Measurements from ENCODE around the gene CACNA1D. TPM values are rescaled to one million over a fixed set of nuclear protein-coding genes. Genes with fewer than 3 reads are reported as not detected.

The CACNA1D gene
- total RNA-seq, 4 donors from 2014 or later: 5.7 to 38.2 (median 20.0) TPM

DNA sequence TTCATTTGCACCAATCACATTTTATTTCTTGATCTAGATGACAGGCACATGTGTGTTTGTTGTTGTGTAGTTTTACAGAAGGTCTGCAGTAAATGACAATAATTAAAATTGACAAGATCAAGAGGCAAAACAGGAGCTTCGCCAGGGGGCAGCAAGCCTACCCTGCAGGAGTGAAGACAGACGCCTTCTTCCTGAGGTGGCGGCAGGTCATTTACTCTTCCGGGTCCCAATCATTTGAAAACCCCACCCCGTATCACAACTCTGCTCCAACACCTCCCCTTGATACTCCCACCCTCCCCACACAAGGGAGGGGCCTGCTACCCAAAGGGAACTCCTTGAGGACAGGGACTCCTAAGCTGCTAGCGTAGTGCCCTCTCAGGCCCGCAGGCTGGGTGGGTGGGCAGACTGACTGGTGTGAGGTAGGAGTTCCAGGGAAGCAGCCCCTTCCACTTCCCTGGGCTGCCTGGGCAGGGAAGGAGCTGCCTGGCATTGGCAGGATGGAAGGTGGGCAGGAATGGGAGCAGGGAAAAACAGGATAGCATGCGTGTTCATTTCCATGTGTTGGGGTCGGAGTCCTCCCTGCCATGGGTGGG is 338.7 kb downstream of the CACNA1D start:
- Histone ChIP-seq H3K4me3 (no peak overlapping the region), H3K9me3 (no peaks in the 10 kb centered on the region), H3K27ac (no peak overlapping the region), H3K36me3 (no peaks in the 10 kb centered on the region), H3K27me3 (no peaks in the 10 kb centered on the region), H3K4me1 (no peaks in the 10 kb centered on the region)
- no peak for DNase-seq (ENCODE audit: low spot score in 2 of 2)
- TF ChIP-seq EP300 (IDR thresholded peaks at IDR 0.05) (no peak), POLR2A (IDR thresholded peaks at IDR 0.05) (no peak)
- TF ChIP-seq, protein P1, sequence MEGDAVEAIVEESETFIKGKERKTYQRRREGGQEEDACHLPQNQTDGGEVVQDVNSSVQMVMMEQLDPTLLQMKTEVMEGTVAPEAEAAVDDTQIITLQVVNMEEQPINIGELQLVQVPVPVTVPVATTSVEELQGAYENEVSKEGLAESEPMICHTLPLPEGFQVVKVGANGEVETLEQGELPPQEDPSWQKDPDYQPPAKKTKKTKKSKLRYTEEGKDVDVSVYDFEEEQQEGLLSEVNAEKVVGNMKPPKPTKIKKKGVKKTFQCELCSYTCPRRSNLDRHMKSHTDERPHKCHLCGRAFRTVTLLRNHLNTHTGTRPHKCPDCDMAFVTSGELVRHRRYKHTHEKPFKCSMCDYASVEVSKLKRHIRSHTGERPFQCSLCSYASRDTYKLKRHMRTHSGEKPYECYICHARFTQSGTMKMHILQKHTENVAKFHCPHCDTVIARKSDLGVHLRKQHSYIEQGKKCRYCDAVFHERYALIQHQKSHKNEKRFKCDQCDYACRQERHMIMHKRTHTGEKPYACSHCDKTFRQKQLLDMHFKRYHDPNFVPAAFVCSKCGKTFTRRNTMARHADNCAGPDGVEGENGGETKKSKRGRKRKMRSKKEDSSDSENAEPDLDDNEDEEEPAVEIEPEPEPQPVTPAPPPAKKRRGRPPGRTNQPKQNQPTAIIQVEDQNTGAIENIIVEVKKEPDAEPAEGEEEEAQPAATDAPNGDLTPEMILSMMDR (IDR thresholded peaks at IDR 0.05): no peak
- 82 to 83% methylated on average over 9 of the region's 9 CpGs for WGBS, 2 donors

DNA sequence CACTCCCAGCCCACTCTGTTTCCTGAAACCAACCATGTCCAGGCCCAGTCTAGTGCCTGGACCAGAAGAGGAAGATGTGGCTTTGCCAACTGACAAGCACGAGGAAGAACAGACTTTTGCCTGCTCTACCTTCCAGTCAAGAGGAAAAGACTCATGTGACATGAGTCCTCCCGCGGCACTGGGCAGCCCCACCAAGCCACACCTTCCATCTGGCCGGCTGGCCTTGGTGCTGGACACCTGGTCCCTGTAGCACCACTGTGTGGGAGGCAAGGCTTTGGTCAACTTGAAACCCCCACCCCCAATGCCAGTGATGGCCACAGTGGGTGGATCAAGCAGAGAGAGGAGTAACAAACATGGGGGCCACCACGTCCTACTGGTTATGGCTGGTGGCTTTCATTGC is 339.3 kb downstream of the CACNA1D start:
- Histone ChIP-seq H3K27me3 (no peaks in the 10 kb centered on the region), H3K4me1 (no peaks in the 10 kb centered on the region), H3K4me3 (no peak overlapping the region), H3K9me3 (no peaks in the 10 kb centered on the region), H3K27ac (no peak overlapping the region), H3K36me3 (peaks cover 0 to under 1% (median 0%) of the 10 kb centered on the region in 3 donors)
- WGBS, 2 donors: 83 to 96% methylated on average over 5 of the region's 5 CpGs
- DNase-seq (ENCODE audit: low spot score in 2 of 2): no peak
- TF ChIP-seq, protein P1 (IDR thresholded peaks at IDR 0.05): no peak
- TF ChIP-seq EP300 (IDR thresholded peaks at IDR 0.05): no peak
- TF ChIP-seq POLR2A (IDR thresholded peaks at IDR 0.05): no peak

DNA sequence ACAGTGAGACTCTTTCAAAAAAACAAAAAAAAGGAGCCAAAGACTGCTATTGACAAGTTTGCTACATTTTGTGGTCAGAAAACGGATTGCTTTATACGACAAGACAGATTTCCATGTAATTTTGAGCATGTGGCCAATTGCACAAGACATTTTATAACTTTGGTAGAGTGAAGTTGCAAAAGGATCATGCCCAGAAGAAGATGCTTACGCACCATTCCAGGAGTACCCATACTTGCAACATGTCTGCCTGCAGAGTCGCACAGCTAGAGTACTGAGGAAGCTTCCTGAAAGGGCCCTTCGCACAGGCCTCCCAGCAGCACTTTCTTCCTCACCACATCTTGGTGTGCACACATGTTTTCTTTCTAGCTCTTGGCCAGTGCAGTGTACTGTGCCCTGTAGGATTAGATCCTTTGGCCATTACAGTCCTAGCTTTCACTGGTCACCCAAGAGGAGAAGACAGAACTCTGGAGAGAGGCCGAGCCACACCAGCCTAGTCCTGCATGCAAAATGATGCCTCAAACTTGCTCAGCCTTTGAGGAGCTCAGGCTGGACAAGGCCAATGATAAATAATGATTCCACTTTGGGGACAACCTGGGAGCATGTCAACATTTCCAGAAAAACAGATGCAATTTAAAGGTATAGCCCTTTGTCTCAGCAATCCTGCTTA is 340.2 kb downstream of the CACNA1D start:
- H3K4me1 ChIP-seq: no peaks in the 10 kb centered on the region
- no peak for DNase-seq (ENCODE audit: low spot score in 2 of 2)
- H3K27me3 ChIP-seq: no peaks in the 10 kb centered on the region
- WGBS, 2 donors: 87 to 95% methylated on average over 6 of the region's 6 CpGs
- TF ChIP-seq POLR2A (IDR thresholded peaks at IDR 0.05): no peak
- no peak for TF ChIP-seq EP300 (IDR thresholded peaks at IDR 0.05)
- TF ChIP-seq, protein P1 (IDR thresholded peaks at IDR 0.05): no peak
- no peaks in the 10 kb centered on the region for H3K9me3 ChIP-seq
- peaks cover 0 to 5% (median 0%) of the 10 kb centered on the region in 3 donors for H3K36me3 ChIP-seq
- H3K27ac ChIP-seq: no peak overlapping the region
- H3K4me3 ChIP-seq: no peak overlapping the region

DNA sequence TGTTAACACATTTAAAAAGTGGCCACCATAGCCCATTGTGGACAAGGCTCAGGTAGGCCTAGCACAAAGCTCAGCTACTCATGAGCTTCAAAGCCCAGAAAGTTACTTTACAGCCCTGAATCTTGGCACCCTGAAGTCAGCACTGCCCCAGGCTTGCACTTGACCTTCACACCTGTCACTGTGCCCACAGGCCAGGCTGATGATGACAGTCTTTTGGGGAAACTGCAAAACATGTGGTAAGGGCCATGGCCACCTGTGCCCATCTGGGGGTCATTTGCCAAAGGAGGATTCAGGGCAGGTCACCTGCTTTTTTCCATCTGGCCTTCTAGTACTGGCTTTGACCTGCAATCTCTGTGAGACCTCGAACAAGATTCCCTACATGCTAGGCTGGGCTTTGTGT is 340.8 kb downstream of the CACNA1D start:
- 89 to 100% methylated on average over 1 of the region's 1 CpG for WGBS, 2 donors

More for the DNA sequence above, 340.8 kb downstream of the CACNA1D start:
- no peak overlapping the region for H3K27ac ChIP-seq
- TF ChIP-seq POLR2A (IDR thresholded peaks at IDR 0.05) (no peak), EP300 (IDR thresholded peaks at IDR 0.05) (no peak)
- TF ChIP-seq, protein P1 (IDR thresholded peaks at IDR 0.05): no peak
- no peaks in the 10 kb centered on the region for H3K27me3 ChIP-seq
- H3K4me1 ChIP-seq: no peaks in the 10 kb centered on the region
- no peak for DNase-seq (ENCODE audit: low spot score in 2 of 2)
- H3K4me3 ChIP-seq: no peak overlapping the region
- peaks cover 0 to 5% (median 0%) of the 10 kb centered on the region in 3 donors for H3K36me3 ChIP-seq
- no peaks in the 10 kb centered on the region for H3K9me3 ChIP-seq
